ENCODE data around the gene CFL1. TPM values are rescaled to one million over a fixed set of nuclear protein-coding genes. Genes with fewer than 3 reads are reported as not detected.

The CFL1 gene
- total RNA-seq, 1 experiment from 2014 or later, result 960 TPM

DNA sequence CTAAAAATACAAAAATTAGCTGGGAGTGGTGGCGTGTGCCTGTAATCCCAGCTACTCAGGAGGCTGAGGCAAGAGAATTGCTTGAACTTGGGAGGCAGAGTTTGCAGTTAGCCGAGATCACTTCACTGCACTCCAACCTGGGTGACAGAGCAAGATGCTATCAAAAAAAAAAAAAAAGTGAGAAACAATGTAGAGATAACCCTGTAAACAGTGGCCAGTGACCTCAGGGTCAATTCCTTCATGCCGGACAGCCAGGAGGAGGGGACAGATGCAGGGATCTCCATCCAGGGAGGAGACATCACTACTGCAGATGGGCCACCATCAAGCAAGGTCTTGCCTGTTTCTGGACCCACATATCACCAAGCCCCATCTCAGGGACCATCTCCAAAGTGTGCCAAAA, 10.2 kb downstream of the CFL1 start:
- intact Hi-C loops (cut with micrococcal nuclease; ENCODE audit: unreplicated experiment), result no loop called here

DNA sequence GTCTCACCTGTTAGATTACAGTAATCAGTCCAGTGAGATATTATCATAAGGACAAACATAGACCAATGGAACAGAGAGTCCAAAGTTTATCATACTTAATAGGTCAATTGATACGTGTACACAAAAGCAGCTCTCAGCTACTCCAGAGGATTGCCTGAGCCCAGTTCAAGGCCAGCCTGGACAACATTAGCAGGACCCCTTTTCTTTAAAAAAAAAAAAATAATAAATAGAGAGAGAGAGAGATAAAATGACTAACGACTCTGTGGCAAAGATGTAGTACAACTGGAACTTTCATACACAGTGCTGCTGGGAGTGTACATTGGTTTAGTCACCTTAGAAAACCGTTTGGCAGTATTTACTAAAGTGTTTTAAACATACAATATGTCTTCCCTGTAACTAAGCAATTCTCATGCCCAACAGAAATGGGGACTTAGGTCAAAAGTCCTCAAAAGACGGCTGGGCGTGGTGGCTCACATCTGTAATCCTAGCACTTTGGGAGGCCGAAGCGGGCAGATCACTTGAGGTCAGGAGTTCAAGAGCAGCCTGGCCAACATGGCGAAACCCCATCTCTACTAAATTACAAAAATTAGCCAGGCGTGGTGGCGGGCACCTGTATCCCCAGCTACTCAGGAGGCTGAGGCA, 13.6 kb downstream of the CFL1 start:
- H3K36me3 Mint-ChIP-seq (ENCODE audit: insufficient read depth, unreplicated experiment), result peaks cover 20% of the 10 kb centered on the region
- CTCF ChIA-PET, result interaction anchor here (0.5 to 2.3 kb wide), 10 partner anchors 13 to 569 kb away, joined by 3 to 19 read pairs (median 4); partner anchors contain the start of genes FIBP and MUS81
- Histone ChIP-seq H3K36me3 (ENCODE audit: control insufficient read depth, insufficient read depth, low read length) (no peaks in the 10 kb centered on the region), H3K27me3 (replicated peaks; ENCODE audit: control insufficient read depth, insufficient read depth, low read length) (no peaks in the 10 kb centered on the region), H3K4me1 (peaks cover 24% of the 10 kb centered on the region), H3K9me3 (no peaks in the 10 kb centered on the region), H3K4me3 (ENCODE audit: low read depth, low read length) (no peak overlapping the region)
- H3K9me3 Mint-ChIP-seq (ENCODE audit: unreplicated experiment), result no peaks in the 10 kb centered on the region
- H3K27me3 Mint-ChIP-seq (ENCODE audit: insufficient read depth, unreplicated experiment), result no peaks in the 10 kb centered on the region
- TF ChIP-seq, protein P1, sequence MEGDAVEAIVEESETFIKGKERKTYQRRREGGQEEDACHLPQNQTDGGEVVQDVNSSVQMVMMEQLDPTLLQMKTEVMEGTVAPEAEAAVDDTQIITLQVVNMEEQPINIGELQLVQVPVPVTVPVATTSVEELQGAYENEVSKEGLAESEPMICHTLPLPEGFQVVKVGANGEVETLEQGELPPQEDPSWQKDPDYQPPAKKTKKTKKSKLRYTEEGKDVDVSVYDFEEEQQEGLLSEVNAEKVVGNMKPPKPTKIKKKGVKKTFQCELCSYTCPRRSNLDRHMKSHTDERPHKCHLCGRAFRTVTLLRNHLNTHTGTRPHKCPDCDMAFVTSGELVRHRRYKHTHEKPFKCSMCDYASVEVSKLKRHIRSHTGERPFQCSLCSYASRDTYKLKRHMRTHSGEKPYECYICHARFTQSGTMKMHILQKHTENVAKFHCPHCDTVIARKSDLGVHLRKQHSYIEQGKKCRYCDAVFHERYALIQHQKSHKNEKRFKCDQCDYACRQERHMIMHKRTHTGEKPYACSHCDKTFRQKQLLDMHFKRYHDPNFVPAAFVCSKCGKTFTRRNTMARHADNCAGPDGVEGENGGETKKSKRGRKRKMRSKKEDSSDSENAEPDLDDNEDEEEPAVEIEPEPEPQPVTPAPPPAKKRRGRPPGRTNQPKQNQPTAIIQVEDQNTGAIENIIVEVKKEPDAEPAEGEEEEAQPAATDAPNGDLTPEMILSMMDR (IDR thresholded peaks at IDR 0.05; ENCODE audit: insufficient read depth in 1 of 2, low read depth in 1 of 2, low read length in 1 of 2, severe bottlenecking in 1 of 2, unreplicated experiment in 1 of 2), result no peak
- intact Hi-C loops (cut with micrococcal nuclease; ENCODE audit: unreplicated experiment), result no loop called here
- no peak overlapping the region for H3K4me3 Mint-ChIP-seq (ENCODE audit: unreplicated experiment)
- H3K27ac Mint-ChIP-seq (ENCODE audit: unreplicated experiment), result peak overlapping the region; percentile 45
- H3K4me1 Mint-ChIP-seq (ENCODE audit: low read depth, unreplicated experiment), result peaks cover 15% of the 10 kb centered on the region
- BruUV-seq (replicated peaks), result no TSS peak
- POLR2A ChIA-PET, result interaction anchor here (0.6 to 1.3 kb wide), 6 partner anchors 12 to 228 kb away, joined by 3 to 10 read pairs (median 6); partner anchors contain the start of gene MUS81
- DNase-seq, result no peak

More for the DNA sequence above, 10.2 kb downstream of the CFL1 start:
- TF ChIP-seq, protein P1 (IDR thresholded peaks at IDR 0.05; ENCODE audit: insufficient read depth in 1 of 2, low read depth in 1 of 2, low read length in 1 of 2, severe bottlenecking in 1 of 2, unreplicated experiment in 1 of 2), result no peak
- Mint-ChIP-seq H3K27me3 (ENCODE audit: insufficient read depth, unreplicated experiment) (no peaks in the 10 kb centered on the region), H3K36me3 (ENCODE audit: insufficient read depth, unreplicated experiment) (peaks cover 49% of the 10 kb centered on the region), H3K27ac (ENCODE audit: unreplicated experiment) (no peak overlapping the region), H3K4me3 (ENCODE audit: unreplicated experiment) (no peak overlapping the region), H3K4me1 (ENCODE audit: low read depth, unreplicated experiment) (peaks cover 20% of the 10 kb centered on the region), H3K9me3 (ENCODE audit: unreplicated experiment) (no peaks in the 10 kb centered on the region)
- ChIA-PET POLR2A (no interaction called here), CTCF (interaction anchor here (0.6 kb wide), 1 partner anchor 20 kb away, joined by 4 read pairs; no protein-coding TSS in a partner anchor)
- Histone ChIP-seq H3K27me3 (replicated peaks; ENCODE audit: control insufficient read depth, insufficient read depth, low read length) (no peaks in the 10 kb centered on the region), H3K4me1 (peaks cover 37% of the 10 kb centered on the region), H3K36me3 (ENCODE audit: control insufficient read depth, insufficient read depth, low read length) (0 out of 2 replicates have a peak, but pooled peaks cover 2% of the 10 kb centered on the region), H3K4me3 (ENCODE audit: low read depth, low read length) (no peak overlapping the region), H3K9me3 (0 out of 2 replicates have a peak, but pooled peaks cover 3% of the 10 kb centered on the region)
- no peak for DNase-seq
- no TSS peak for BruUV-seq (replicated peaks)

DNA sequence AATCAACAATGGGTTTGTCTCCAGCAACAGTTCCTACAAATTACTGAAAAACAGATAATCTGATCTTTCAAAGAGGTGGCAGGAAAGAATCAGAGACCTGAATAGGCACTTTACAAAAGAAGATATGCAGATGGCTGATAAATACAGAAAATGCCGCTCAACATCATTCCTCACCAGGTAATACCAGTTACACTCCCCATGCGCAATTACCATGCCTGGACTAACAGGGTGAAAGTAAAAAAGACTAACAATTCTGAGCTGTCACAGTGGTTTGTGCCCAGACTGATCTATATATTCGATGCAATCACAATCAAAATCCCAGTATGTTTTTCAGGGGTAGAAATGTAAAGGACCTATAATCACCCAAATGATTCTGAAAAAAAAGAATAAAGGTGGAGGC, 14.2 kb downstream of the CFL1 start:
- CTCF ChIA-PET, result interaction anchor here (0.5 to 2.3 kb wide), 7 partner anchors 12 to 568 kb away, joined by 3 to 19 read pairs (median 5); partner anchors contain the start of genes FIBP and MUS81
- peak in 1 of 2 experiments; percentile 55 for DNase-seq
- no peaks in the 10 kb centered on the region for H3K9me3 ChIP-seq
- BruUV-seq (replicated peaks), result no TSS peak
- no peaks in the 10 kb centered on the region for H3K36me3 ChIP-seq (ENCODE audit: control insufficient read depth, insufficient read depth, low read length)
- POLR2A ChIA-PET, result interaction anchor here (0.9 to 1.3 kb wide), 3 partner anchors 13 to 16 kb away, joined by 3 to 7 read pairs (median 6); partner anchors contain the start of gene MUS81
- no peaks in the 10 kb centered on the region for H3K27me3 Mint-ChIP-seq (ENCODE audit: insufficient read depth, unreplicated experiment)
- H3K4me1 ChIP-seq, result peaks cover 19% of the 10 kb centered on the region
- TF ChIP-seq, protein P1 (IDR thresholded peaks at IDR 0.05; ENCODE audit: insufficient read depth in 1 of 2, low read depth in 1 of 2, low read length in 1 of 2, severe bottlenecking in 1 of 2, unreplicated experiment in 1 of 2), result no peak
- no peaks in the 10 kb centered on the region for H3K27me3 ChIP-seq (replicated peaks; ENCODE audit: control insufficient read depth, insufficient read depth, low read length)
- H3K27ac Mint-ChIP-seq (ENCODE audit: unreplicated experiment), result no peak overlapping the region
- H3K9me3 Mint-ChIP-seq (ENCODE audit: unreplicated experiment), result no peaks in the 10 kb centered on the region
- intact Hi-C loops (cut with micrococcal nuclease; ENCODE audit: unreplicated experiment), result no loop called here
- H3K4me1 Mint-ChIP-seq (ENCODE audit: low read depth, unreplicated experiment), result peaks cover 13% of the 10 kb centered on the region
- no peak overlapping the region for H3K4me3 ChIP-seq (ENCODE audit: low read depth, low read length)
- H3K4me3 Mint-ChIP-seq (ENCODE audit: unreplicated experiment), result no peak overlapping the region
- peaks cover 15% of the 10 kb centered on the region for H3K36me3 Mint-ChIP-seq (ENCODE audit: insufficient read depth, unreplicated experiment)

All from Caco-2 (cell line).